ENCODE measurements around the gene CCDC92. TPM values are rescaled to one million over a fixed set of nuclear protein-coding genes. Genes with fewer than 3 reads are reported as not detected.

The CCDC92 gene
- polyA plus RNA-seq, 1 donor from 2014 or later: 11.3 TPM

- Histone ChIP-seq H2AFZ (ENCODE audit: low read depth, low read length) (no peak overlapping the region), H3K27me3 (ENCODE audit: insufficient read depth, low read depth, low read length) (no peaks in the 10 kb centered on the region), H3K79me2 (replicated peaks; ENCODE audit: insufficient read depth, low read length) (no peaks in the 10 kb centered on the region), H3F3A (ENCODE audit: insufficient read depth, low read length, poor library complexity, severe bottlenecking) (no peaks in the 10 kb centered on the region), H3K4me2 (ENCODE audit: low read length) (no peak overlapping the region), H3K9me2 (ENCODE audit: insufficient read depth, low read length) (no peaks in the 10 kb centered on the region), H4K20me1 (ENCODE audit: insufficient read depth) (no peaks in the 10 kb centered on the region), H3K9me3 (ENCODE audit: low read length) (no peaks in the 10 kb centered on the region), H3K9ac (ENCODE audit: low read length) (no peak overlapping the region), H3K27ac (ENCODE audit: low read length) (no peak overlapping the region), H3K36me3 (ENCODE audit: insufficient read depth, low read length) (no peaks in the 10 kb centered on the region), H3K4me3 (ENCODE audit: low read length) (no peak overlapping the region)
- TF ChIP-seq POLR2AphosphoS5 (IDR thresholded peaks at IDR 0.05): no peak
- TF ChIP-seq SMC3 (conservative IDR thresholded peaks at IDR 0.05; ENCODE audit: poor library complexity): no peak
- no peak for TF ChIP-seq EP300 (conservative IDR thresholded peaks at IDR 0.05; ENCODE audit: poor library complexity, severe bottlenecking)
- no peak for TF ChIP-seq RAD21 (conservative IDR thresholded peaks at IDR 0.05)
- TF ChIP-seq REST (IDR thresholded peaks at IDR 0.05; ENCODE audit: borderline replicate concordance): no peak
Measured at GRCh38 chr12:123897221-123897620, 75.4 kb downstream of the CCDC92 start.

GRCh38 chr12:123896767-123897166, 75.9 kb downstream of the CCDC92 start:
- Histone ChIP-seq H3K36me3 (ENCODE audit: insufficient read depth, low read length) (no peaks in the 10 kb centered on the region), H3K9ac (ENCODE audit: low read length) (no peak overlapping the region), H3F3A (ENCODE audit: insufficient read depth, low read length, poor library complexity, severe bottlenecking) (no peaks in the 10 kb centered on the region), H3K4me2 (ENCODE audit: low read length) (no peak overlapping the region), H3K4me3 (ENCODE audit: low read length) (no peak overlapping the region), H3K27ac (ENCODE audit: low read length) (no peak overlapping the region), H3K9me2 (ENCODE audit: insufficient read depth, low read length) (no peaks in the 10 kb centered on the region), H3K79me2 (replicated peaks; ENCODE audit: insufficient read depth, low read length) (no peaks in the 10 kb centered on the region), H2AFZ (ENCODE audit: low read depth, low read length) (no peak overlapping the region), H3K9me3 (ENCODE audit: low read length) (no peaks in the 10 kb centered on the region), H3K27me3 (ENCODE audit: insufficient read depth, low read depth, low read length) (no peaks in the 10 kb centered on the region), H4K20me1 (ENCODE audit: insufficient read depth) (no peaks in the 10 kb centered on the region)
- TF ChIP-seq REST (IDR thresholded peaks at IDR 0.05; ENCODE audit: borderline replicate concordance): no peak

DNA sequence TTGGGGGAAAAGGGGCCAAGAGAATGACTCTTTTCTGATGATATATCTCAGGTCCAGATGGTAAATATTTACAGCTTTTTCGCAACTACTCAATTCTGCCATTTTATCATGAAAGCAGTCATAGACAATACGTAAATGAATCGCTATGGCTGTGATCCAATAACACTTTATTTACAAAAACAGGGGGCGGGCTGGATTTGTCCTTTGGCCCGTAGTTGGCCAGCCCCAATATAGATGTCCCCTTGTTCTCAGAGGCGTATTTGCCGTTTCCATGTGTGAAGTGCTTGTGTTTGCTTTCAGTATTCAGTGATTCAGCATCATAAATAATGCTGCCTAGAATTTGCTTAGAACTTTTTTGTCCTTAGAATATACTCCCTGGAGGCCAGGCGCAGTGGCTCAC, 77.2 kb downstream of the CCDC92 start:
- Histone ChIP-seq H3K36me3 (ENCODE audit: insufficient read depth, low read length) (no peaks in the 10 kb centered on the region), H3F3A (ENCODE audit: insufficient read depth, low read length, poor library complexity, severe bottlenecking) (no peaks in the 10 kb centered on the region)

More for the DNA sequence above, 77.2 kb downstream of the CCDC92 start:
- Histone ChIP-seq H4K20me1 (ENCODE audit: insufficient read depth) (no peaks in the 10 kb centered on the region), H3K4me3 (ENCODE audit: low read length) (no peak overlapping the region), H2AFZ (ENCODE audit: low read depth, low read length) (no peak overlapping the region), H3K27me3 (ENCODE audit: insufficient read depth, low read depth, low read length) (no peaks in the 10 kb centered on the region), H3K9ac (ENCODE audit: low read length) (no peak overlapping the region), H3K9me2 (ENCODE audit: insufficient read depth, low read length) (no peaks in the 10 kb centered on the region), H3K9me3 (ENCODE audit: low read length) (no peaks in the 10 kb centered on the region), H3K27ac (ENCODE audit: low read length) (no peak overlapping the region), H3K4me2 (ENCODE audit: low read length) (no peak overlapping the region), H3K79me2 (replicated peaks; ENCODE audit: insufficient read depth, low read length) (no peaks in the 10 kb centered on the region)
- TF ChIP-seq CTCF (IDR thresholded peaks at IDR 0.05; ENCODE audit: poor library complexity, severe bottlenecking) (no peak), REST (IDR thresholded peaks at IDR 0.05; ENCODE audit: borderline replicate concordance) (no peak), POLR2AphosphoS5 (IDR thresholded peaks at IDR 0.05) (no peak), EZH2 (IDR thresholded peaks at IDR 0.05; ENCODE audit: borderline replicate concordance, insufficient read depth, low read length, poor library complexity, severe bottlenecking) (no peak), EP300 (conservative IDR thresholded peaks at IDR 0.05; ENCODE audit: poor library complexity, severe bottlenecking) (no peak), SMC3 (conservative IDR thresholded peaks at IDR 0.05; ENCODE audit: poor library complexity) (no peak), TAF1 (IDR thresholded peaks at IDR 0.05; ENCODE audit: low read depth) (no peak), MXI1 (conservative IDR thresholded peaks at IDR 0.05; ENCODE audit: poor library complexity, severe bottlenecking) (no peak)
